ENCODE data around the gene ZFP62. TPM values are rescaled to one million over a fixed set of nuclear protein-coding genes. Genes with fewer than 3 reads are reported as not detected.

ZFP62 gene
- total RNA-seq, 2 donors from 2014 or later = 37.3 to 44.6 TPM

GRCh38 chr5:180821538-180821937 lies 39.5 kb downstream of the ZFP62 start:
- no peak overlapping the region for H3K27ac Mint-ChIP-seq
- no peaks in the 10 kb centered on the region for H3K36me3 ChIP-seq (ENCODE audit: control insufficient read depth, insufficient read depth, low read length)
- no peaks in the 10 kb centered on the region for H3K9me3 Mint-ChIP-seq
- WGBS, 2 experiments (ENCODE audit: insufficient coverage in 1 of 2, insufficient read length in 1 of 2) = 93% methylated on average over 2 to 4 of the region's 4 CpGs
- no peaks in the 10 kb centered on the region for H3K36me3 Mint-ChIP-seq (ENCODE audit: low read depth)
- no peaks in the 10 kb centered on the region for H3K9me3 ChIP-seq (ENCODE audit: control insufficient read depth, low read length)
- no peaks in the 10 kb centered on the region for H3K27me3 ChIP-seq (ENCODE audit: control insufficient read depth, insufficient read depth, low read length, poor library complexity, severe bottlenecking)
- DNase-seq = no peak
- no peak for TF ChIP-seq CTCF (conservative IDR thresholded peaks at IDR 0.05)
- peaks cover 25% of the 10 kb centered on the region for H3K27me3 Mint-ChIP-seq (ENCODE audit: insufficient read depth)
- no peak overlapping the region for H3K4me3 Mint-ChIP-seq
- no peak overlapping the region for H3K4me3 ChIP-seq (ENCODE audit: low read length)
- H3K4me1 ChIP-seq (ENCODE audit: control insufficient read depth, insufficient read depth, low read length) = no peaks in the 10 kb centered on the region
- no peak overlapping the region for H3K27ac ChIP-seq (ENCODE audit: low read depth, low read length)
- H3K4me1 Mint-ChIP-seq = peaks cover 7% of the 10 kb centered on the region
- H3K9ac ChIP-seq (ENCODE audit: extremely low read depth, low read length, poor library complexity, severe bottlenecking) = no peak overlapping the region

- TF ChIP-seq CTCF (conservative IDR thresholded peaks at IDR 0.05) = no peak
- no peak overlapping the region for H3K27ac Mint-ChIP-seq
- Histone ChIP-seq H3K4me1 (ENCODE audit: control insufficient read depth, insufficient read depth, low read length) (no peaks in the 10 kb centered on the region), H3K9me3 (ENCODE audit: control insufficient read depth, low read length) (no peaks in the 10 kb centered on the region), H3K4me3 (ENCODE audit: low read length) (no peak overlapping the region), H3K9ac (ENCODE audit: extremely low read depth, low read length, poor library complexity, severe bottlenecking) (no peak overlapping the region), H3K27me3 (ENCODE audit: control insufficient read depth, insufficient read depth, low read length, poor library complexity, severe bottlenecking) (no peaks in the 10 kb centered on the region), H3K27ac (ENCODE audit: low read depth, low read length) (no peak overlapping the region), H3K36me3 (ENCODE audit: control insufficient read depth, insufficient read depth, low read length) (no peaks in the 10 kb centered on the region)
- H3K4me3 Mint-ChIP-seq = no peak overlapping the region
- H3K36me3 Mint-ChIP-seq (ENCODE audit: low read depth) = no peaks in the 10 kb centered on the region
- H3K27me3 Mint-ChIP-seq (ENCODE audit: insufficient read depth) = peaks cover 19% of the 10 kb centered on the region
- H3K9me3 Mint-ChIP-seq = no peaks in the 10 kb centered on the region
- DNase-seq = no peak
- WGBS, 2 experiments (ENCODE audit: insufficient coverage in 1 of 2, insufficient read length in 1 of 2) = 79 to 91% methylated on average over 2 to 3 of the region's 3 CpGs
- H3K4me1 Mint-ChIP-seq = peaks cover 7% of the 10 kb centered on the region
Observed at GRCh38 chr5:180820788-180821321, 40.2 kb downstream of the ZFP62 start.

GRCh38 chr5:180818677-180819341 lies 42.3 kb downstream of the ZFP62 start:
- no peaks in the 10 kb centered on the region for H3K36me3 Mint-ChIP-seq (ENCODE audit: low read depth)
- Histone ChIP-seq H3K4me3 (ENCODE audit: low read length) (no peak overlapping the region), H3K4me1 (ENCODE audit: control insufficient read depth, insufficient read depth, low read length) (no peaks in the 10 kb centered on the region), H3K36me3 (ENCODE audit: control insufficient read depth, insufficient read depth, low read length) (no peaks in the 10 kb centered on the region), H3K27ac (ENCODE audit: low read depth, low read length) (no peak overlapping the region), H3K9ac (ENCODE audit: extremely low read depth, low read length, poor library complexity, severe bottlenecking) (no peak overlapping the region), H3K27me3 (ENCODE audit: control insufficient read depth, insufficient read depth, low read length, poor library complexity, severe bottlenecking) (no peaks in the 10 kb centered on the region), H3K9me3 (ENCODE audit: control insufficient read depth, low read length) (no peaks in the 10 kb centered on the region)
- TF ChIP-seq CTCF (conservative IDR thresholded peaks at IDR 0.05) = no peak
- no peak for DNase-seq
- H3K27ac Mint-ChIP-seq = no peak overlapping the region
- 88 to 93% methylated on average over 5 to 6 of the region's 6 CpGs for WGBS, 2 experiments (ENCODE audit: insufficient coverage in 1 of 2, insufficient read length in 1 of 2)
- peaks cover 3% of the 10 kb centered on the region for H3K4me1 Mint-ChIP-seq
- H3K27me3 Mint-ChIP-seq (ENCODE audit: insufficient read depth) = peaks cover 16% of the 10 kb centered on the region
- H3K9me3 Mint-ChIP-seq = no peaks in the 10 kb centered on the region
- H3K4me3 Mint-ChIP-seq = no peak overlapping the region

Data from endodermal cell (in vitro differentiated cells).